Skeletal muscle satellite cell (primary cell): ENCODE data around the gene BBIP1.

Source experiments
- H3K27me3 ChIP-seq: 2 replicates; pipeline ENCODE4 v1.7.0; 2013; ENCODE audit warnings: low read length; ENCODE audit not compliant: control insufficient read depth, insufficient read depth
- H3K36me3 ChIP-seq: 2 replicates; pipeline ENCODE4 v1.7.0; 2013; ENCODE audit warnings: mild to moderate bottlenecking, control low read depth, low read length; ENCODE audit not compliant: insufficient read depth
- H3K4me1 ChIP-seq: 2 replicates; pipeline ENCODE4 v1.7.0; 2013; ENCODE audit warnings: low read length; ENCODE audit not compliant: control insufficient read depth, insufficient read depth
- H3K4me2 ChIP-seq: 2 replicates; pipeline ENCODE4 v1.7.0; 2013; ENCODE audit warnings: mild to moderate bottlenecking, low read length
- H3K4me3 ChIP-seq: 2 replicates; pipeline ENCODE4 v1.7.0; 2013; ENCODE audit warnings: low read length
- H3K9ac ChIP-seq: 2 replicates; pipeline ENCODE4 v1.7.0; 2013; ENCODE audit warnings: mild to moderate bottlenecking, low read depth, low read length, moderate library complexity
- H3K9me3 ChIP-seq: replicated peaks from 2 replicates; pipeline ENCODE4 v1.7.0; 2013; ENCODE audit warnings: mild to moderate bottlenecking, control low read depth, low read length

The BBIP1 gene

GRCh38 chr10:110951381-110951780 lies 32.4 kb upstream of the BBIP1 start:
- Histone ChIP-seq H3K9me3 (no peaks in the 10 kb centered on the region), H3K36me3 (peaks cover 2% of the 10 kb centered on the region), H3K4me3 (no peak overlapping the region), H3K27me3 (no peaks in the 10 kb centered on the region), H3K4me1 (peaks cover 9% of the 10 kb centered on the region), H3K9ac (no peak overlapping the region), H3K4me2 (no peak overlapping the region)

GRCh38 chr10:110947061-110947595 lies 28.1 kb upstream of the BBIP1 start:
- H3K9ac ChIP-seq = no peak overlapping the region
- H3K4me3 ChIP-seq = no peak overlapping the region
- peaks cover 11% of the 10 kb centered on the region for H3K36me3 ChIP-seq
- H3K4me2 ChIP-seq = no peak overlapping the region
- peaks cover 15% of the 10 kb centered on the region for H3K4me1 ChIP-seq
- H3K27me3 ChIP-seq = no peaks in the 10 kb centered on the region
- no peaks in the 10 kb centered on the region for H3K9me3 ChIP-seq

GRCh38 chr10:110946496-110946895 lies 27.5 kb upstream of the BBIP1 start:
- peaks cover 15% of the 10 kb centered on the region for H3K4me1 ChIP-seq
- H3K36me3 ChIP-seq = peaks cover 12% of the 10 kb centered on the region
- no peak overlapping the region for H3K4me2 ChIP-seq
- H3K4me3 ChIP-seq = no peak overlapping the region
- H3K9me3 ChIP-seq = no peaks in the 10 kb centered on the region
- no peaks in the 10 kb centered on the region for H3K27me3 ChIP-seq
- no peak overlapping the region for H3K9ac ChIP-seq

GRCh38 chr10:110944792-110945396 lies 25.9 kb upstream of the BBIP1 start:
- H3K4me2 ChIP-seq = no peak overlapping the region
- H3K27me3 ChIP-seq = no peaks in the 10 kb centered on the region
- H3K9ac ChIP-seq = no peak overlapping the region
- H3K36me3 ChIP-seq = peaks cover 12% of the 10 kb centered on the region
- peaks cover 15% of the 10 kb centered on the region for H3K4me1 ChIP-seq
- no peaks in the 10 kb centered on the region for H3K9me3 ChIP-seq
- H3K4me3 ChIP-seq = no peak overlapping the region

- Histone ChIP-seq H3K4me2 (no peak overlapping the region), H3K9me3 (no peaks in the 10 kb centered on the region), H3K9ac (no peak overlapping the region), H3K4me1 (no peaks in the 10 kb centered on the region), H3K27me3 (no peaks in the 10 kb centered on the region), H3K4me3 (no peak overlapping the region), H3K36me3 (peaks cover 10% of the 10 kb centered on the region)
These were observed 20.4 kb upstream of the BBIP1 start for GRCh38 chr10:110939419-110939818.

- Histone ChIP-seq H3K36me3 (no peaks in the 10 kb centered on the region), H3K4me1 (peaks cover 11% of the 10 kb centered on the region), H3K9me3 (no peaks in the 10 kb centered on the region), H3K27me3 (no peaks in the 10 kb centered on the region), H3K4me3 (no peak overlapping the region), H3K9ac (no peak overlapping the region), H3K4me2 (no peak overlapping the region)
These were observed 17.8 kb upstream of the BBIP1 start for GRCh38 chr10:110936757-110937156.

GRCh38 chr10:110932505-110933180 lies 13.7 kb upstream of the BBIP1 start:
- H3K4me3 ChIP-seq = no peak overlapping the region
- H3K4me1 ChIP-seq = peaks cover 11% of the 10 kb centered on the region
- no peaks in the 10 kb centered on the region for H3K9me3 ChIP-seq
- H3K9ac ChIP-seq = no peak overlapping the region
- no peak overlapping the region for H3K4me2 ChIP-seq
- no peaks in the 10 kb centered on the region for H3K36me3 ChIP-seq
- no peaks in the 10 kb centered on the region for H3K27me3 ChIP-seq

- Histone ChIP-seq H3K27me3 (no peaks in the 10 kb centered on the region), H3K4me2 (no peak overlapping the region), H3K9me3 (no peaks in the 10 kb centered on the region), H3K4me3 (no peak overlapping the region), H3K9ac (no peak overlapping the region), H3K36me3 (no peaks in the 10 kb centered on the region), H3K4me1 (peaks cover 11% of the 10 kb centered on the region)
These were observed 12.9 kb upstream of the BBIP1 start for GRCh38 chr10:110931769-110932381.

- H3K4me3 ChIP-seq = no peak overlapping the region
- no peak overlapping the region for H3K4me2 ChIP-seq
- H3K27me3 ChIP-seq = no peaks in the 10 kb centered on the region
- no peak overlapping the region for H3K9ac ChIP-seq
- no peaks in the 10 kb centered on the region for H3K9me3 ChIP-seq
- no peaks in the 10 kb centered on the region for H3K36me3 ChIP-seq
- peaks cover 5% of the 10 kb centered on the region for H3K4me1 ChIP-seq
These were observed 8.5 kb upstream of the BBIP1 start for GRCh38 chr10:110927461-110927860.

- Histone ChIP-seq H3K9ac (no peak overlapping the region), H3K4me1 (peaks cover 13% of the 10 kb centered on the region), H3K36me3 (no peaks in the 10 kb centered on the region), H3K9me3 (no peaks in the 10 kb centered on the region), H3K4me2 (no peak overlapping the region), H3K4me3 (no peak overlapping the region), H3K27me3 (no peaks in the 10 kb centered on the region)
These were observed 5.0 kb upstream of the BBIP1 start for GRCh38 chr10:110923856-110924493.
